Loucy (cell line): ENCODE measurements around the gene ZSWIM6.

Source experiments
- H2AFZ ChIP-seq: fragments of 200-600 bp; sonication (generic); 2 replicates; pipeline ENCODE4 v1.6.0; 2016; ENCODE audit warnings: antibody characterized with exemption, mild to moderate bottlenecking, low read length, moderate library complexity
- H3F3A ChIP-seq: fragments of 200-600 bp; 2 replicates; pipeline ENCODE4 v1.6.0; 2016; ENCODE audit warnings: antibody characterized with exemption, low read depth, mild to moderate bottlenecking
- H3K27me3 ChIP-seq: fragments of 200-600 bp; sonication (generic); 2 replicates; pipeline ENCODE4 v1.6.1; 2014; ENCODE audit warnings: low read length, mild to moderate bottlenecking; ENCODE audit not compliant: insufficient read depth, poor library complexity, severe bottlenecking
- H3K36me3 ChIP-seq: fragments of 200-600 bp; sonication (generic); 2 replicates; pipeline ENCODE4 v1.6.1; 2016; ENCODE audit warnings: low read length; ENCODE audit not compliant: insufficient read depth
- H3K4me1 ChIP-seq: fragments of 200-600 bp; sonication (generic); 2 replicates; pipeline ENCODE4 v1.5.1; 2014; ENCODE audit warnings: low read length, mild to moderate bottlenecking; ENCODE audit not compliant: insufficient read depth, poor library complexity, severe bottlenecking
- H3K4me2 ChIP-seq: fragments of 200-600 bp; sonication (generic); 2 replicates; pipeline ENCODE4 v1.6.0; 2014; ENCODE audit warnings: antibody characterized with exemption, low read length, low read depth, mild to moderate bottlenecking; ENCODE audit not compliant: poor library complexity, severe bottlenecking
- H3K4me3 ChIP-seq: fragments of 200-600 bp; sonication (generic); 2 replicates; pipeline ENCODE4 v1.5.1; 2014; ENCODE audit warnings: low read length, mild to moderate bottlenecking, mixed read lengths; ENCODE audit not compliant: poor library complexity, severe bottlenecking
- H3K79me2 ChIP-seq: fragments of 200-600 bp; sonication (generic); 2 replicates; pipeline ENCODE4 v1.6.1; 2014; ENCODE audit warnings: low read length; ENCODE audit not compliant: insufficient read depth
- H3K9ac ChIP-seq: fragments of 200-600 bp; sonication (generic); 2 replicates; pipeline ENCODE4 v1.6.0; 2014; ENCODE audit warnings: mild to moderate bottlenecking, low read depth, low read length, moderate library complexity; ENCODE audit not compliant: poor library complexity, severe bottlenecking
- H3K9me2 ChIP-seq: fragments of 200-600 bp; sonication (generic); replicated peaks from 2 replicates; pipeline ENCODE4 v1.6.1; 2016; ENCODE audit warnings: low read depth, low read length, mixed read lengths
- H3K9me3 ChIP-seq: fragments of 200-600 bp; sonication (generic); 2 replicates; pipeline ENCODE4 v1.6.1; 2014; ENCODE audit warnings: mild to moderate bottlenecking, antibody characterized with exemption, low read length, low read depth; ENCODE audit not compliant: insufficient read depth
- H4K20me1 ChIP-seq: fragments of 200-600 bp; sonication (generic); 2 replicates; pipeline ENCODE4 v1.6.0; 2014; ENCODE audit warnings: antibody characterized with exemption, low read length, mild to moderate bottlenecking; ENCODE audit not compliant: insufficient read depth, poor library complexity, severe bottlenecking
- EZH2phosphoT487 ChIP-seq: fragments of 200-600 bp; IDR thresholded peaks from 2 replicates; pipeline ENCODE4 v1.6.1; 2018; ENCODE audit warnings: antibody characterized with exemption, mild to moderate bottlenecking, moderate library complexity, borderline replicate concordance
- TF ChIP-seq, protein P1 (sequence below): fragments of 200-600 bp; sonication (generic); conservative IDR thresholded peaks from 2 replicates; pipeline ENCODE4 v1.5.1; 2014; ENCODE audit warnings: mild to moderate bottlenecking, antibody characterized with exemption, low read length

ZSWIM6 gene

DNA sequence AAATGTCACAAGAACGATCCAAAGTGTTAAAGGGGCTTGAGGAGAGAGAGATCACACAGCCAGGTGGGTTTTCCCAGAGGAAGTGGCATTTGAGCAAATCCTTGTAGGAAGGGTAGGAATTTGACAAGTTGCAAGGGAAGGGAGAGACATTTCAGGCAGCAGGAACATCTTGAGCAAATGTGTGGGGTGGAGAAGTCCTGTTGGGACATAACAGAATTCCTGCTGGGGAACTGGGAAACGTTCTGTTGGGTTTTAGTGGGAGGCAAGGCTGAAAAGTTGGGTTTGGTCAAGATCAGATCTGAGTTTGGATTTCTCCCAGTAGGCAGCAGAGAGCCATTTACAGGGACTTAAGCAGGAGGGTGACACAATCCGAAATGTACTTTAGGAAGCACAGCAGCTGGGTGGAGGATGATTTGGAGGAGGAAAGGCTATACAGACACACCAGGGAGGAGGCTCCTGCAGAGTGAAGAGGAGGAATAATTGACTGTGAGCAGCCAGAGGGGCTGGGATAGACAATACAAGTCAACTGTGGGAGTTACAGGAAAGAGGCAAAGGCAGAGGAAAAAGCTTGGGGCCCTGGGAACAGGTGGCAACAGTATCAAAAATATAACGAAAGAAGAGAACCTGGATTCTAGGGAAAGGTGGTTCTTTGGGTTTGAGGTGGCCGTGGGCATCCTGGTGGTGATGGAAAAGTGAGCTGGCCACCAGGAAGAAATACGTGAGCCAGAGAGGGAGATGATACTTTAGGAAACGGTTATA is 3.1 kb upstream of the ZSWIM6 start:
- Histone ChIP-seq H3K9me3 (no peaks in the 10 kb centered on the region), H3K36me3 (no peaks in the 10 kb centered on the region), H3K9me2 (no peaks in the 10 kb centered on the region), H3K9ac (no peak overlapping the region), H3K4me3 (no peak overlapping the region), H3K27me3 (no peaks in the 10 kb centered on the region), H3K4me1 (peaks cover 35% of the 10 kb centered on the region), H3F3A (no peaks in the 10 kb centered on the region), H4K20me1 (peaks cover 17% of the 10 kb centered on the region), H3K79me2 (peaks cover 12% of the 10 kb centered on the region), H2AFZ (no peak overlapping the region), H3K4me2 (peak overlapping the region; percentile 98)
- TF ChIP-seq, protein P1, sequence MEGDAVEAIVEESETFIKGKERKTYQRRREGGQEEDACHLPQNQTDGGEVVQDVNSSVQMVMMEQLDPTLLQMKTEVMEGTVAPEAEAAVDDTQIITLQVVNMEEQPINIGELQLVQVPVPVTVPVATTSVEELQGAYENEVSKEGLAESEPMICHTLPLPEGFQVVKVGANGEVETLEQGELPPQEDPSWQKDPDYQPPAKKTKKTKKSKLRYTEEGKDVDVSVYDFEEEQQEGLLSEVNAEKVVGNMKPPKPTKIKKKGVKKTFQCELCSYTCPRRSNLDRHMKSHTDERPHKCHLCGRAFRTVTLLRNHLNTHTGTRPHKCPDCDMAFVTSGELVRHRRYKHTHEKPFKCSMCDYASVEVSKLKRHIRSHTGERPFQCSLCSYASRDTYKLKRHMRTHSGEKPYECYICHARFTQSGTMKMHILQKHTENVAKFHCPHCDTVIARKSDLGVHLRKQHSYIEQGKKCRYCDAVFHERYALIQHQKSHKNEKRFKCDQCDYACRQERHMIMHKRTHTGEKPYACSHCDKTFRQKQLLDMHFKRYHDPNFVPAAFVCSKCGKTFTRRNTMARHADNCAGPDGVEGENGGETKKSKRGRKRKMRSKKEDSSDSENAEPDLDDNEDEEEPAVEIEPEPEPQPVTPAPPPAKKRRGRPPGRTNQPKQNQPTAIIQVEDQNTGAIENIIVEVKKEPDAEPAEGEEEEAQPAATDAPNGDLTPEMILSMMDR: no peak
- no peak for TF ChIP-seq EZH2phosphoT487

DNA sequence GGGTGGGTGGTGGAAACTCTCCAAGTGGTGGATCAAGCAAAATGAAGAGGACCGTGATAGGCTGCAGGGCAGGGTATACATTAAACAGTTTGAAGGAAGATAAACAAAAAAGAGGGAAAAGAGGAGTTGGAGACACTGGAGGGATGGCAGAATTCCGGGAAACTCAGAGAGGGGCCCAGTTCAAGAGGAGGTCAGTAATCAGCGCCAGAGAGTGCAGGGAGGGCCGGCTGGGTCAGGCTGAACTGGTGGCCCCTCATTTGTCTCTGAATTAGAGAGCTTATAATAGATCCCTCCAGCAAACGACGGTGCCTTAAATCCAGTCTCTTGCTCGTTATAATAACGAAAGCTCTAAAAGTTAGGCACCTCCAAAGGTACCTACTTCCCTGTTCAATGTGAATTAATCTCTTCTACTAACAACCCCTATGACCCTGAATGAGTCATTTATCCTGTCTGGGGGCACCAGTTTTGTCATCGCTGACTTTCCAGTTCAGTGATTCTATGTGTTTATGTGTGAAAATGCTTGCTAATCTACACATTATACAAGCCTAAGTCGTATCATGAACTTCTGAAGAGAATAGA is 2.4 kb upstream of the ZSWIM6 start:
- TF ChIP-seq, protein P1: no peak
- no peak for TF ChIP-seq EZH2phosphoT487
- Histone ChIP-seq H3K9me2 (no peaks in the 10 kb centered on the region), H2AFZ (no peak overlapping the region), H3K4me2 (peak overlapping the region; percentile 98), H3K4me3 (peak overlapping the region; percentile 94), H3K4me1 (peaks cover 42% of the 10 kb centered on the region), H3K27me3 (no peaks in the 10 kb centered on the region), H3K9ac (peak overlapping the region; percentile 88), H4K20me1 (peaks cover 24% of the 10 kb centered on the region), H3K9me3 (no peaks in the 10 kb centered on the region), H3F3A (no peaks in the 10 kb centered on the region), H3K36me3 (no peaks in the 10 kb centered on the region), H3K79me2 (peaks cover 19% of the 10 kb centered on the region)

DNA sequence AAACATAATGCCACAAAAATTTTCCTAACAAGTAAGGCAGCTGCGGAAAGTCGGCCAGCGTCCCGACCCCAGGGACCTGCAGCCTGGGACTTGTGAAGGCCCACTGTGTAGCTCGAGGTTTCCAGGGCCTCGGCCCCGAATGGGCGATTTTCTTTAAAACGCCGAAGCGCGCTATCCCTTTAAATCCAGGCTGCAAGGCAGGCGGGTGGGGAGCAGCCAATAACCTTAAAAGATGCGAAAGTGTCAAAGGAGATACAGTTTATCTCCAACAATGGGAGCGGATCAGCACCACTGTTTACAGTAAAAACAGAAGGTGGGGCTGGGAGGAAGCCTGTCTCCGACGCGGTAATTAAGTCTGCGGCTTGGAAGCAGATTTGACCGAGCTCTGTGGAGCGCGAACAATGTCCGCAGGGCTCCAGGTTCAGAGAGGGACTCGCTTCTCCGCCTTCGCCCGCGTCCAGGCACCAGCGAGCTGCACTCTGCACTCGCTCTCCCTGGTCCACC is 1.7 kb upstream of the ZSWIM6 start:
- Histone ChIP-seq H3K9ac (peak overlapping the region; percentile 88), H3K36me3 (no peaks in the 10 kb centered on the region), H3K27me3 (no peaks in the 10 kb centered on the region), H3K4me3 (peak overlapping the region; percentile 94), H3F3A (no peaks in the 10 kb centered on the region), H3K79me2 (peaks cover 25% of the 10 kb centered on the region), H3K4me2 (peak overlapping the region; percentile 98), H2AFZ (peak overlapping the region; percentile 82), H3K9me3 (no peaks in the 10 kb centered on the region), H3K9me2 (no peaks in the 10 kb centered on the region), H3K4me1 (peaks cover 46% of the 10 kb centered on the region), H4K20me1 (peaks cover 31% of the 10 kb centered on the region)
- TF ChIP-seq EZH2phosphoT487: no peak
- TF ChIP-seq, protein P1: no peak
